ENCODE results near the gene GTF2F1. TPM values are rescaled to one million over a fixed set of nuclear protein-coding genes. Genes with fewer than 3 reads are reported as not detected.

The GTF2F1 gene
- total and polyA plus RNA-seq, 10 of the 15 experiments (the other 5 are each of a cell fraction or from before 2014, with no cell fraction given): 4.5 to 61.7 (median 48.5) TPM

GRCh38 chr19:6433663-6434062 is 40.7 kb upstream of the GTF2F1 start, which contains the start of gene SLC25A41:
Gene SLC25A41 (minus strand): TSS chr19:6433763. CDS start chr19:6433693, 70 bp downstream.
- BruUV-seq (replicated peaks): no TSS peak
- no peaks in the 10 kb centered on the region for H3K9me3 ChIP-seq (replicated peaks; ENCODE audit: control insufficient read depth, insufficient read depth, low read length)
- SMC1A ChIA-PET (ENCODE audit: uncharacterized antibody, unreplicated experiment): no interaction called here

More at GRCh38 chr19:6433663-6434062, 40.7 kb upstream of the GTF2F1 start, which contains the start of gene SLC25A41:
- Histone ChIP-seq H3K79me2 (ENCODE audit: control insufficient read depth, insufficient read depth, low read length) (no peaks in the 10 kb centered on the region), H3K4me2 (ENCODE audit: control insufficient read depth, insufficient read depth) (no peak within 1 kb of the TSS), H3K27ac (ENCODE audit: control insufficient read depth, insufficient read depth) (no peak within 1 kb of the TSS), H3K27me3 (replicated peaks in 1 of 2; ENCODE audit: control insufficient read depth in 2 of 2, insufficient read depth in 2 of 2, low read length in 1 of 2) (no peaks in the 10 kb centered on the region), H3K36me3 (ENCODE audit: control insufficient read depth in 2 of 2, insufficient read depth in 2 of 2, low read length in 1 of 2) (no peaks in the 10 kb centered on the region), H3K4me3 (no peak within 1 kb of the TSS), H4K20me1 (ENCODE audit: control insufficient read depth, insufficient read depth) (no peaks in the 10 kb centered on the region), H2AFZ (ENCODE audit: control insufficient read depth, low read depth, low read length) (no peak within 1 kb of the TSS), H3K9ac (ENCODE audit: control insufficient read depth, insufficient read depth, low read length) (no peak within 1 kb of the TSS), H3K4me1 (ENCODE audit: control insufficient read depth, insufficient read depth, low read length) (no peaks in the 10 kb centered on the region)
- FAIRE-seq: no peak
- no peak for TF ChIP-seq SUZ12 (IDR thresholded peaks at IDR 0.05; ENCODE audit: unreplicated experiment)
- no peak for TF ChIP-seq NFYA (IDR thresholded peaks at IDR 0.05; ENCODE audit: borderline replicate concordance, low read depth, low read length)
- TF ChIP-seq HDAC2 (IDR thresholded peaks at IDR 0.05): no peak
- TF ChIP-seq GATAD2B (conservative IDR thresholded peaks at IDR 0.05; ENCODE audit: low read depth): no peak
- TF ChIP-seq JUNB (IDR thresholded peaks at IDR 0.05): no peak
- TF ChIP-seq, protein P1, sequence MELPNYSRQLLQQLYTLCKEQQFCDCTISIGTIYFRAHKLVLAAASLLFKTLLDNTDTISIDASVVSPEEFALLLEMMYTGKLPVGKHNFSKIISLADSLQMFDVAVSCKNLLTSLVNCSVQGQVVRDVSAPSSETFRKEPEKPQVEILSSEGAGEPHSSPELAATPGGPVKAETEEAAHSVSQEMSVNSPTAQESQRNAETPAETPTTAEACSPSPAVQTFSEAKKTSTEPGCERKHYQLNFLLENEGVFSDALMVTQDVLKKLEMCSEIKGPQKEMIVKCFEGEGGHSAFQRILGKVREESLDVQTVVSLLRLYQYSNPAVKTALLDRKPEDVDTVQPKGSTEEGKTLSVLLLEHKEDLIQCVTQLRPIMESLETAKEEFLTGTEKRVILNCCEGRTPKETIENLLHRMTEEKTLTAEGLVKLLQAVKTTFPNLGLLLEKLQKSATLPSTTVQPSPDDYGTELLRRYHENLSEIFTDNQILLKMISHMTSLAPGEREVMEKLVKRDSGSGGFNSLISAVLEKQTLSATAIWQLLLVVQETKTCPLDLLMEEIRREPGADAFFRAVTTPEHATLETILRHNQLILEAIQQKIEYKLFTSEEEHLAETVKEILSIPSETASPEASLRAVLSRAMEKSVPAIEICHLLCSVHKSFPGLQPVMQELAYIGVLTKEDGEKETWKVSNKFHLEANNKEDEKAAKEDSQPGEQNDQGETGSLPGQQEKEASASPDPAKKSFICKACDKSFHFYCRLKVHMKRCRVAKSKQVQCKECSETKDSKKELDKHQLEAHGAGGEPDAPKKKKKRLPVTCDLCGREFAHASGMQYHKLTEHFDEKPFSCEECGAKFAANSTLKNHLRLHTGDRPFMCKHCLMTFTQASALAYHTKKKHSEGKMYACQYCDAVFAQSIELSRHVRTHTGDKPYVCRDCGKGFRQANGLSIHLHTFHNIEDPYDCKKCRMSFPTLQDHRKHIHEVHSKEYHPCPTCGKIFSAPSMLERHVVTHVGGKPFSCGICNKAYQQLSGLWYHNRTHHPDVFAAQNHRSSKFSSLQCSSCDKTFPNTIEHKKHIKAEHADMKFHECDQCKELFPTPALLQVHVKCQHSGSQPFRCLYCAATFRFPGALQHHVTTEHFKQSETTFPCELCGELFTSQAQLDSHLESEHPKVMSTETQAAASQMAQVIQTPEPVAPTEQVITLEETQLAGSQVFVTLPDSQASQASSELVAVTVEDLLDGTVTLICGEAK (IDR thresholded peaks at IDR 0.05; ENCODE audit: borderline replicate concordance): no peak
- TF ChIP-seq MXI1 (IDR thresholded peaks at IDR 0.05; ENCODE audit: low read depth, low read length): no peak
- no peak for TF ChIP-seq GABPA (IDR thresholded peaks at IDR 0.05; ENCODE audit: low read depth)
- intact Hi-C loops (cut with micrococcal nuclease; ENCODE audit: unreplicated experiment): no loop called here
- no peak for ATAC-seq
- POLR2A ChIA-PET: interaction anchor here (0.6 kb wide), 1 partner anchor 1645 kb away, joined by 5 read pairs; no protein-coding TSS in a partner anchor
- no peak for DNase-seq (ENCODE audit: low read depth, low spot score)
- RAD21 ChIA-PET (ENCODE audit: unreplicated experiment): no interaction called here
- 75% methylated on average over 10 of the region's 10 CpGs for WGBS (ENCODE audit: insufficient coverage, insufficient replicate concordance, low lambda C conversion rate, missing lambda C conversion rate)
- in situ Hi-C loops (cut with MboI): no loop called here
- CTCF ChIA-PET: no interaction called here
